ENCODE results near the gene OARD1. TPM values are rescaled to one million over a fixed set of nuclear protein-coding genes. Genes with fewer than 3 reads are reported as not detected.

Gene OARD1
- total RNA-seq, 4 donors from 2014 or later: 23.6 to 31.7 (median 25.4) TPM

DNA sequence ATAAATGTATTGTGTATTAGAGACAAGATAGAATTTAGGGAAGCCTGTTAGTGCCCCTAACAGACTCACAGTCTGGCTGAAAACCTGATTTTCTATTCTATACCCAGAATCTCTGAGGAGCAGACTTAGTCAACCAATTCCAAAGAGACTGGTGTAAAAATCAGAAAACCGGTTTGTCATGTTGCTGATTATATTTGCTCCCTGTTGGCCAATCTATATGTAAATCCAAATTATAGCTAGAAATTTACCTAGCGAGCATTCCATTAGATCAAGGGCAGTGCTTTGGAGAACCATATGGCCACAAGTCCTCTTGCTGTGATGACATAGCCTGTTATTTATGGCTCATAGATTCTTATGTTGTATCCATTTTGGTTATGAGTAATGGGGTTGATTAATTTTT lies 5.4 kb upstream of the OARD1 start:
- Histone ChIP-seq H3K27ac (no peak overlapping the region), H3K27me3 (no peaks in the 10 kb centered on the region), H3K36me3 (peaks cover 3 to 4% of the 10 kb centered on the region in 2 donors), H3K4me1 (peaks cover 30 to 32% of the 10 kb centered on the region in 2 donors), H3K9me3 (no peaks in the 10 kb centered on the region), H3K4me3 (replicated peaks in 1 of 3) (no peak overlapping the region)
- TF ChIP-seq POLR2A (IDR thresholded peaks at IDR 0.05): no peak
- TF ChIP-seq, protein P1, sequence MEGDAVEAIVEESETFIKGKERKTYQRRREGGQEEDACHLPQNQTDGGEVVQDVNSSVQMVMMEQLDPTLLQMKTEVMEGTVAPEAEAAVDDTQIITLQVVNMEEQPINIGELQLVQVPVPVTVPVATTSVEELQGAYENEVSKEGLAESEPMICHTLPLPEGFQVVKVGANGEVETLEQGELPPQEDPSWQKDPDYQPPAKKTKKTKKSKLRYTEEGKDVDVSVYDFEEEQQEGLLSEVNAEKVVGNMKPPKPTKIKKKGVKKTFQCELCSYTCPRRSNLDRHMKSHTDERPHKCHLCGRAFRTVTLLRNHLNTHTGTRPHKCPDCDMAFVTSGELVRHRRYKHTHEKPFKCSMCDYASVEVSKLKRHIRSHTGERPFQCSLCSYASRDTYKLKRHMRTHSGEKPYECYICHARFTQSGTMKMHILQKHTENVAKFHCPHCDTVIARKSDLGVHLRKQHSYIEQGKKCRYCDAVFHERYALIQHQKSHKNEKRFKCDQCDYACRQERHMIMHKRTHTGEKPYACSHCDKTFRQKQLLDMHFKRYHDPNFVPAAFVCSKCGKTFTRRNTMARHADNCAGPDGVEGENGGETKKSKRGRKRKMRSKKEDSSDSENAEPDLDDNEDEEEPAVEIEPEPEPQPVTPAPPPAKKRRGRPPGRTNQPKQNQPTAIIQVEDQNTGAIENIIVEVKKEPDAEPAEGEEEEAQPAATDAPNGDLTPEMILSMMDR (IDR thresholded peaks at IDR 0.05): no peak
- 78 to 79% methylated on average over 2 of the region's 2 CpGs for WGBS, 2 donors
- no peak for DNase-seq
- intact Hi-C loops (cut with DNase I): no loop called here

DNA sequence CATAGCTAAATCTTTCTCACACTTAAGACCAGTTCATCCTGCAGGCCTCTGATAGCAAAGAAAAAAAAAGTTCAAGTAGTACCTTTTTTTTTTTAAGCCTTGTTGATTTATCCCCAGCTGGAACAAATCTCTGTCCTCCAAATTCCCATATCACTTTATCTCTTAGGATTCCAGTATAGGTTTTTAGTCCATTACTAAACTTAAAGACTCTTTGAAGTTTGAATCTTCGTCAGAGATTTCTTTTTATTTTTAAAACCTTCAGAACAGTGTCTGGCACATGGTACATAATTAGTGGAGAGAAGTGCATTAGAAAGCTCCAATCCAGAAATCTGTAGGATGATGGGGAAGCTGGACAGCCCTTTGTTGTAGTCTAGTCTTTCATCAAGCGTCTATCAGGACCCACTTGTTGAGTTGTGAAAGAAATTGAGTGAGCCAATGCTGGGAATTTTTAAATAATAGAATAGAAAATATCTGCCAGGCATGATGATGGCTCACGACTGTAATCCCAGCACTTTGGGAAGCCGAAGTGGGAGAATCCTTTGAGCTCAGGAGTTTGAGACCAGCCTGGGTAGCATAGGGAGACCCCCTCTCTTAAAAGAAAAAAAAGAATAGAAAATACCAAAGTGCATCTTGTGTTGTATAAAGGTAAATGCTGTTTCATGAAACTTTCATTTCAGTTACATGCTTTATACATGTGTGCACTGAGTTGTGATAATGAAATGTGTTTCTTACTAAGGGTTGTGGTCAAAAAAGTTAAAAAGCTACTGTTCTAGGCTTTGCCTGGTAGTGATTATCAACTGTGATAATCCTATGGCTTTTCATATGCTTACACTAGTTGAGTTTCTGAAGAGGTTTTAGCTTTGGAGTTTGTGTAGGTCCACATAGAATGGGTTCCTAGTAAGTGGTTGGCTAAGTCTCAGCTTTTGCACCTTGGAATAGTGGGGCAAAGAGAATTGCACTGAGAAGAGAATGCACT lies 3.8 kb upstream of the OARD1 start:
- peaks cover 34 to 35% of the 10 kb centered on the region in 2 donors for H3K4me1 ChIP-seq
- no peaks in the 10 kb centered on the region for H3K27me3 ChIP-seq
- peaks cover 3 to 4% of the 10 kb centered on the region in 2 donors for H3K36me3 ChIP-seq
- WGBS, 2 donors: 69 to 85% methylated on average over 4 of the region's 4 CpGs
- peak overlapping the region; percentile 34 to 100 (median 99) for H3K27ac ChIP-seq
- TF ChIP-seq, protein P1 (IDR thresholded peaks at IDR 0.05): no peak
- no peak for TF ChIP-seq POLR2A (IDR thresholded peaks at IDR 0.05)
- H3K4me3 ChIP-seq (replicated peaks in 1 of 3): no peak overlapping the region
- H3K9me3 ChIP-seq: no peaks in the 10 kb centered on the region
- intact Hi-C loops (cut with DNase I): no loop called here
- DNase-seq: no peak

DNA sequence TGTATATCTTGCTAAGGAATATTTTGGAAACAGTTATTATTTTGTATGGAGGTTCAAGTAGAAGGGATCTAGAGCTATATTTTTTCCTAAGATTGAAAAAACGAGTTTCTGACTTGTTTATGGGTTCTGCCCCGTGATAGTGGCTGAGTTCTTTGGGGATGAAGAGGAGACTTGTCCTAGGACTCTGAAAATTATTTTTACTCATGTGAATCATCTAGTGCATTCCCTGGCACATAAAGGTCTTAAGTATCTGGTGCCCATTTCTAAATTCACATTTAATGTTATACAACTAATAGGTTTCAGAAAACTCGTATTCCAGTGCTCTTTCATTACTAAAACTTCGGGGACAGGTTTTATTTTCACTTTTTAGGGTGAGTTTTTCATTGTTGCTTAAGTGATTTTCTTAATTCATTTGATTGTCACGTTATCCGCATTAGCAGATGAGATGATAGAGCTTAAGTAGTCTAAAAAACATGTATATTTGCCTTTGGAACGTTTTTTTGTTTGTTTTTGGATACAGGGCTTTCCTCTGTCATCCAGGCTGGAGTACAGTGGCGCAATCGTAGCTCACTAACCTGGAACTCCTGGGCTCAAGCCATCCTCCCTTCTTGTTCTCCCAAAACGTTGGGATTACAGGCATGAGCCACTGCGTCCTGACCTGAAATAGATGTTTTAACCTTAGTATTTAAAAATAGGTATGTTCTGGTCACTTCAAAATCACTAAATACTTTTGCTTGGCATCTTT lies 2.7 kb upstream of the OARD1 start:
- H3K27ac ChIP-seq: peak overlapping the region; percentile 95 to 100 (median 99)
- H3K4me3 ChIP-seq (replicated peaks in 1 of 3): no peak overlapping the region
- no peak for TF ChIP-seq POLR2A (IDR thresholded peaks at IDR 0.05)
- TF ChIP-seq, protein P1 (IDR thresholded peaks at IDR 0.05): no peak
- WGBS, 2 donors: 43 to 51% methylated on average over 11 of the region's 11 CpGs
- DNase-seq: peak; percentile 36 to 49
- H3K36me3 ChIP-seq: no peaks in the 10 kb centered on the region
- H3K27me3 ChIP-seq: no peaks in the 10 kb centered on the region
- intact Hi-C loops (cut with DNase I): no loop called here
- no peaks in the 10 kb centered on the region for H3K9me3 ChIP-seq
- peaks cover 37 to 39% of the 10 kb centered on the region in 2 donors for H3K4me1 ChIP-seq

DNA sequence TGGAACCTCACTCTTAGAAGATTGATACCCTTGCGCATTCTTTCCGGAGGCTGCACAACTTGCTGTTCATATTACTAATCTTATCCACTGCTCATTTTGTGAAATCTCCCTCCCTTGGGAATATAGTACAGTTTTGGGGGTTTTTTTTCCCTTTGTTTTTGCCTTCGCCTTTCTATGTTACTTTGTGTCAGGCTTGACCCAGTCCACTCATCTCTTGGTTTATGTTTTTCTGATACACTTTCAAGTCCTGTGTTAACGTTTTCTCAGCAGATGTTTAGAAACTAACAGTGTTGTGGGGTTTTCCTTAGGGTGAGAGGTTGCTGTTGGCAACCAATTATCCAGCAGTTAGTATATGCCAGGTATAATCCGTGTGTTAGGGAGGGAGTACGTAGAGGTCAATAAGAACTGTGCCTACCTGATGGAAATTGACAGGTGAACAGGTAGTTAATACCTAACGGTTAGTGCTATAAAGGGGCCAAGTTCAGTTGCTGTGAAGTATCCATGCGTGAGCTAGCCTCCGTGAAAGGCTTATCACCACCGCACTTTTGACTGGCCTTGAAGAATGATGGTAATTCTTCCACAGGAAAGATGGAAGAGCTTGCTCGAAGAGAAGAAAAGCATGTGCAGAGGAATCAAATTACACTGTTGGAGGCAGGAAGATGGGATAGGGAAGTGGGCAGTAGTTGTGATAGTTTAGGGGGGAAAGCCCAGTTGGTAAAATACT lies 2.0 kb upstream of the OARD1 start:
- Histone ChIP-seq H3K27ac (peak overlapping the region; percentile 95 to 100 (median 99)), H3K9me3 (no peaks in the 10 kb centered on the region), H3K4me3 (replicated peaks in 1 of 3) (peak overlapping the region in 2 of 3 donors; percentile 56 to 82), H3K27me3 (no peaks in the 10 kb centered on the region), H3K36me3 (no peaks in the 10 kb centered on the region), H3K4me1 (peaks cover 37 to 39% of the 10 kb centered on the region in 2 donors)
- intact Hi-C loops (cut with DNase I): no loop called here
- WGBS, 2 donors: 5 to 8% methylated on average over 11 of the region's 11 CpGs
- no peak for DNase-seq
- TF ChIP-seq, protein P1 (IDR thresholded peaks at IDR 0.05): no peak
- TF ChIP-seq POLR2A (IDR thresholded peaks at IDR 0.05): no peak
